HK-2 (cell line): ENCODE results near the gene MAT2A.
"Not testable (repeated sequence)": the region's sequence is repeated elsewhere in the genome, so short reads cannot be mapped to it uniquely, and the experiment has no call there.

Source experiments
- DNase-seq: peaks from one replicate; pipeline ENCODE4 v3.0.0-alpha.2; 2018; ENCODE audit not compliant: unreplicated experiment

MAT2A gene

DNA sequence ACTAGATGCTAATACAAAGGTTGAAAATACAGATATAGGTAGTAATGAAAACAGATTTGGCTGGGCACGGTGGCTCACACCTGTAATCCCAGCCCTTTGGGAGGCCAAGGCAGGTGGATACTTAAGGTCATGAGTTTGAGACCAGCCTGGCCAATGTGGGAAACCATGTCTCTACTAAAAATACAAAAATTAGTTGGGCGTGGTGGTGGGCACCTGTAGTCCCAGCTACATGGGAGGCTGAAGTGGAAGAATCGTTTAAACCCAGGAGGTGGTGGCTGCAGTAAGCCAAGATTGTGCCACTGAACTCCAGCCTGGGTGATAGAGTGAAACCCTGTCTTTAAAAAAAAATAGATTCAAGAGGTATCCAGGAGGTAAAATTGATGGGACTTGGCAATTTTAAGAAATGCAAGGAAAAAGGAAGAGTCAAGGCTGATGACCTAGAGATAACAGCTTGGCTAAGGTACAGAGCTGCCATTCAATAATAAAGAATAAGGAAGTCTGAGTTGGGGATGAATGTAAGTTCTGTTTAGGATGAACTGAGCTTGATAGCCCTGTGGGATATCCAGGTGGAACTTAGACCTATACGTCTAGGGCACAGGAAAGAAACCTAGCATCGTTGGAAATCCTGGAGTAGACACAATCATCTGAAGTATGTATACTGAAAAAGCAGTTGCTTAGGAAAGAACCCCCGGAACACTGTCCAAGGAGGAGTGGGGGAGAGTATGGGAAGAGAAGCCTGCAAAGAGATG is 9.1 kb downstream of the MAT2A start:
- no peak for DNase-seq

DNA sequence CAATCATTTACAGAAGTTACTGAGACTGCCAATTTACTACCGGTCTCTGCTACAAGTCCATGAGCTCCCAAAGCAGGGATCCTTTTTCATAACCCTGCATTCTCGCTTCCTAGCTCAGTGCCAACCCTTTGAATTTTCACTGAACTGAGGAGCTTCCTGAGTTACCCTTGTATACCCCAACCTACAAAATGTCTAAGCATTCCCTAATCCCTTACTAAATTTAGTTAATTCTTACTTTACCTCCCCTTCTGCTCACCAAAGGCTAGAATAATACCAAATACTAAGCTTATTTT is 9.6 kb downstream of the MAT2A start:
- DNase-seq = no peak

DNA sequence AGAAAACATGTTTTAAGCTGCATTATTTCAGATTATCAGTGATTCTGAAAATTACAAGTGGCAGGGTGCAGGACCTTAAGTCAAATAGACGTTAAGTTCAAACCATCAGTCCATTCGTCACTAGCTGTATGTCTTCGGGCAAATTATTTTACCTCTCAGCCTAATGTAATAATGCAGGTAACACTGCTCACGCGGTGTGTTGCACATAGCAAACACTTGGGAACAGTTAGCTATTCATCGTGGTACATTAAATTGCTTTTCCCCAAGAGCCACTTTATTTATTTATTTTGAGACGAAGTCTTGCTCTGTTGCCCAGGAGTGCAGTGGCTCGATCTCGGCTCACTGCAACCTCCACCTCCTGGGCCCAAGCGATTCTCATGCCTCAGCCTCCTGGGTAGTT is 10.1 kb downstream of the MAT2A start:
- no peak for DNase-seq

DNA sequence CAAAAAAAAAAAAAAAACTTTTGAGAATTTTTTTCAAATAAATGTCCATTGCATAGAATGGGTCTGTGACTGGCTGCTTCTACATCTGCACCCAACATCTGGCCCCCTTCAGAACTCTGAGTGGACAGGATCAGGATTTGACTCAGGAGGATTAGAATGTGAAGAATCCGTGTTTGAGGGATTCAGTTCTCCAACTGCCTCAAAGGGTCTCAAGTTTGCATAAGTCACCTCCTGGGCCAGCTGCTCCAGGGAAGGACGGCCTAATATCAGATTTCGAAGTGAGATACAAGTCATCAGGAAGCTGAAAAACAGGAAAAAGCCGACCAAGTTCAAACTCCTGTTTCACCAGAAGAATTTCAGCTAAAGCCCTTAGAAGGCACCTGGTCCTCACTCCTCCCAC is 10.9 kb downstream of the MAT2A start:
- no peak for DNase-seq

DNA sequence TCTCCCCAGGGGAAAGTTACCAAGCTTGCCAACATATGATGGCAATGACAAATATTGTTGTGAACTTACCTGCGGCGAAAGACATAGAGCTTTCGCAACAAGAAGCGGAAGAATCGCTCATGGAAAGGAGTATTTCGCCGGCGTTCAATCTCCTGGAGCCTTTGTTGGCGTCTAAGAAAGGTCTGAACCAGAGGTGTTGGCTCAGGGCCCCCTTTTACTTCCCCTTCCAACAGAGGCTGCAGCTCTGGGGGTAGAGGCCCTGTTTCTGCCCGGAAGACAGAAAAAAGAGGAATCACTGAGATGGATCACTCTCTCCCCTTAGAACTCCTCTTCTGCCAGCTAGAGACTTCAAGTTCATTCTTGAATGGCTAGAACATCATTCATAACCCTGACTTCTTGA is 11.5 kb downstream of the MAT2A start:
- DNase-seq = no peak

DNA sequence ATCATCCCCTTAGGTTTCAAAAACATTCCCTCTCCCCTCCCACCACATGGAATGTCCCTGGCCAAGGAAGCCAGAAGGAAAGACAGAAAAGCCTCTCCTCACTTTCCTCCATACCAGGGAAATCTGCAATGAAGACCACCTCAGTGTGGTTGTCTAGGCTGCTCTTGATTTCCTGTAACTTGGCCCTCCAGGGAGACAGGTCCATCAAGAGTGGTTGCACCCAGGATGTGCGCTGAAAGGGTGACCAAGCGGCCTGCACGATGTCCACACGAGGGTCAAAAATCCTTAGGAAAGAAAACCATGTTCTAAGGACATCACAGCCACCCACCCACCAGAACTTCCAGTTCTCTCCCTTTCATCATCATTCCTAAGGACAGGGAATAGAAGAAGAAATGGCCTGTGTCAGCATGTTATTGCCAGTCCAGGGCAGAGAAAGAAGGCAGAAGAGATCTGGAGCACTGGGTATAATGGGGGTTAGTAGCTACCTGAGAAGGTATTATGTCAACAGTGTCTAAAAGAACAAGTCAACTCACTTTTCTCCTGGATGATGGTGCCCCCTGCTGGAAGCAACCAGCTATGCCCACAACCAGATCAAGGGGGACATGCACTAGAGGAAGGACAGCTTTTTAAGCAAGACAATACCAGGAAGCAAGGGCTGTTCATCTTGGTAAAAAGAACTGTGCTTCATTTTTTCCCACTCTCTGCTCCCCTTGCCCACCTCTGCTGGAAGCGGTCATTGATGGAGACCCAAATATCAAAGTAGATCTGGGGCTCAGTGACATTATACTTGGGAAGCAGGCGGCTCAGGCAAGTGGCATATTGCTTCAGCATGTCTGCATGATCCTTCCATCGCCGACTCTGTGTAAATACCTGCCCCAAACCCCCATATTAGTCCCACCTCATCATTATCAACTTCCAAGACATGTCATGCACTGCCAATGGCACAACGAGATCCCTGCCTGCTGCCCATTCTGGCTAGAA is 13.0 kb downstream of the MAT2A start:
- DNase-seq = peak; percentile 80

DNA sequence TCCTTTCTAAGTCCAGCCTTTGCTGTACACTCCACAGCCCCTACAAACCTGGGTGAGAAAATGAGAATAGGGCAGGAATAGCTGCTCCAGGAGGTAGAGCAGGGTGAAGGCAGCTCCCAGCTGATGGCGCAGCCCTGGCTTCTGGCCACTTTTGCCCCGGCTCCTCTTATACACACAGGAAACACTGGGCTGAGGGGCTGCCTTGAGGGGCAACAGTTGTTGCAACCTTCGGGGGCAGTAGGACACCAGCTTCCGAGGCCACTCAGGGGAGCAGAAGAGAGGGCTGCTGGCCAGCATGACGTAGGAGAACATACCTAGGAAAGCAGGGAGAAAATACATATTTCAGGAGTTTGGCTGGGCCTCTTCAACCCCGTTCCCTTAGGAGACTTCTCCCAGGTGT is 14.2 kb downstream of the MAT2A start:
- no peak for DNase-seq

DNA sequence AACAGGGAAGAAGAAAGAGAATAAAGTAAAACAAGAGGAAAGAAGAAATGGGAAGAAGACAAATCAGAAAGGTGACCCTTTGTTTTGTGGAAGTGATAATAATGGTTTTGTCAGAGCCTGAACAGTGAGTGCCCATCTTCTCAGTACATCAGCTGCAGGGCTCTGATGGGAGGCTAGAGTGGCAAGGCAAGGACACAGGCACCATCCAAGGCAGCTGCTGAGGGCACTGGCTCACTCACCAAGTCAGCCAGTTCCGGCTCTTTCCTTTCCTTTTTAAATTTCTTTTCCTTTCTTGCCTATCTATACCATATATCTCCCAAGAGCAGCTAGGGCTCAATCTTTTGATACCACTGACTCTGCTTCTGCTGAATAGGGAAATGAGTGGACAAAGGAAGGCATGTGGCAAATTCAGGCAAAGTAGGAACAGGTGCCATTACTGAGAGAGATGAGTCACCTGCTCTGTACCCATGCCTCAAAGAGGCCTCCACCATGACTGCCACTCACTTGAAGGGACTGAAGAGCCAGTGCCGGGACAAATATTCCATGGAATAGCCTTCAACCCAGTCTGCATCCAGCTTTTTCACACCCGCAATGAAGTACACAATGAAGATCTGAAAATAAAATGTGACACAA is 16.1 kb downstream of the MAT2A start:
- DNase-seq = no peak

DNA sequence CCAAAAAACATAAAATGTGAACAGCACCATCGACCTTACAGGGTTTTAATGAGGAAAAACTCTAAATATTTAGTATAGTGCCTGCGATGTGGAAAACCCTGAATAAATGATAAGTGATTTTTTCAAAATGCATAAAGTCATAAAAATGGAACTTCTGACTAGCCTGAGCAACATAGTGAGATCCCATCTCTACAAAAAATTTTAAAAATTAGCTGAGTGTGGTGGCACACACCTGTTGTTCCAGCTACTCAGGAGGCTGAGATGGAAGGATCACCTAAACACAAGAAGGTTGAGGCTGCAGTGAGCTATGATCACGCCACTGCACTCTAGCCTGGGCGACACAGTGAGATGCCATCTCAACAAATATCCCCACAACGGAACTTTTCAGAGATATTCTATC is 18.2 kb downstream of the MAT2A start:
- DNase-seq = no peak

DNA sequence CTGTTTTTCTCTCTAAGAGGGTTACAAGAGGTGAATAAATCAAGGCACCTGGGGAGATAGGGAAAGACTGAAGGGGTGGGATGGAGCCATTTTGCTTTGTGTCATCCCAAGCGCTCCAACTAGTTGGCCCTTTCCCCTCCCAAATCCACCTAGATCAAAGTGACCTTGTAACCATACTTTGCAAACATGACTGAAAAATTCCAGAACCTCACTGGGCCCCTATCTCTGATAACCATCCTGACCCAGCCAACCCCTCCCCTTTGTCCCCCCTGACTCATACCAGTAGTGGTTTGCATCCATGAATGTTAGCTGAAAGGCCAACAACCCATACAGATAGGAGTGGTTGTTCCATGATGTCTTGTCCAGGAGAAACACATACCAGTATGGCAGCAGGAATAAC is 19.2 kb downstream of the MAT2A start:
- no peak for DNase-seq

DNA sequence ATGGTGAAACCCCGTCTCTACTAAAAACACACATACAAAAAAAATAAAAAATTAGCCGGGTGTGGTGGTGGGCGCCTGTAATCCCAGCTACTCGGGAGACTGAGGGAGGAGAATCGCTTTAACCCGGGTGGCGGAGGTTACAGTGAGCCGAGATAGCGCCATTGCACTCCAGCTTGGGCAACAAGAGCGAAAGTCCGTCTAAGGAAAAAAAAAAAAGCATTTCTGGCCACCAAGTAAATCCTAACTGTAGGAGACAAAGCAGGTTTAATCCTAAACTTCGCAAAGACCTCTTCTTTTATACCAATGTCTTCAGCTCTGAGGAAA is 21.4 kb downstream of the MAT2A start:
- DNase-seq = not testable (repeated sequence)

DNA sequence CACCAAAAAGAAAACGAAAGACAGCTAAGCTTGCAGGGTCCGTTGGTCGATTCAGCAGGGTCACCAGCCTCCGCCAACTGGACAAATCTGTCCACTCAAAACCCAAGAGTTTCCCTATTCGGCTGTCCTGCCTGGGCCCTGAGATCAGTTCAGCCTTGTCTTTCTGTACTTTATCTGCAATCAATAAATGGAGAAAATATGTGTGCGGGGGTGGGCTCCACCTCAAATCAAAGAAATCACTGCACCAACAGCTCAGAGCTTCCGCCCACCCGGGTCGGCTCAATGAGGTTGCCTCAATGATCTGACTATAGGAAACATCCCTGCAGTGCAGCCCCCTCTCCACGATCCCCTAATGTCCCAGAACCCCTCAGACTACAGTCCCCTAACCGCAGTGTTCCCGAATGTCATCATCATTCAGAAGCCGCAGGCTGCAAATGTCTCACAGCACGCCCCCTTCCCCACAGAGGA is 21.9 kb downstream of the MAT2A start:
- no peak for DNase-seq

DNA sequence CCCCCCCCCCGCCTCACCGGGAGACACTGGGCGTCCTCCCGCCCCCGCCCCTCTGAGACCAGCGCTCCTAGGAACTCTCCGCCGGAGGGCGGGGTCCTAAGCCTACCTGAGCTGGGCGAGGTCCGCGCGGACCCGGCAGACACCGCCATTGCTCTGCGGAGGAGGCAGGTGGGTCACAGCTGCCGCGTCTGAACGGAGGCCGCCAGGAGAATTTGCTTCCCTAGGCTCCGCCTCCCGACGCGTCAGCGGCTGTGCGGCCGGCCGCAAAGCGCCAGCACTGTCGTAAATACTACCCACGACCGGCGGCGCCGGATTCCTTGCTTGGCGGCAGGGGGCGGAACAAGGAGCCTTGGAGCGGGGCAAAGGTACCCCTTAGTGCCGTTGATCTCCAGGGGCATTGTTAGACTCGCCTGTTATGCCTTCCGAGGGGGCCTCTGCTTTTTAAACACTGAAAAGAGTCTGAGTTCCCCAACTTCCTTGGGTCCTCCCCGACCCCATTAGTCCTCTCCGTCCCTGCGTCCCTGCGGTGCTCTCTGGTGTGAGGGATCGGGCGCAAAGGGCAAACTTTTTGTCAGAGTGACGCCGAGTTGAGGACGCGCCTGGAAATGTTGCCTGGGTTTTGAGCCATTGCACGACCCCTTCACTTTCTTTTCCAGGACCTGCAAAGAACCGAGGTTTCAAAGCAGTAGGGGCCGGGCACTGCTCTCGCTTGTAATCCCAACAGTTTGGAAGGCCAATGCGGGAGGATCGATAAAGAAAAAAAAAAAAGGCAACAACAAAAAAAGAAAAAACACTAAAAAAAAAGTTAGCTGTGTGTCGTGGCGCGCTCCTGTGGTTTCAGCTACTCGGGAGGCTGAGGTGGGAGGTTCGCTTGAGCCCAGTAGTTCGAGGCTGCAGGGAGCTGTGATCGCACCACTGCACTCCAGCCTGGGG is 22.6 kb downstream of the MAT2A start, which contains the start of gene GGCX:
TSS of gene GGCX (minus strand) at position 214 of the 933 bp plus-strand sequence. CDS start at position 149, 65 bp downstream.
- peak; percentile 94 for DNase-seq

DNA sequence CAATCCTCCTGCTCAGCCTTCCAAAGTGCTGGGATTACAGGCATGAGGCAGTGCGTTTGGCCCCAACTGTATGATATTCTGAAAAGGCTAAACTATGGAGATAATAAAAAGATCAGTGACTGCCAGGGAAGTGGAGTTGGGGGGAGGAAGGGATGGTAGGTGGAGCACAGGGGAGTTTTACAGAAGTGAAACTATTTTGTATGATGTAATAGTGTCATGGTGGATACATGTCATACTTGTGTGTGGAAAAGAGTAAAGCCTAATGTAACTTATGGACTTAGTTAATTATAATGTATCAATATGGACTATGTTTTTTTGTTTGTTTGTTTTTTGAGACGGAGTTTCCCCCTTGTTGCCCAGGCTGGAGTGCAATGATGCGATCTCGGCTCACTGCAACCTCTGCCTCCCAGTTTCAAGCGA is 25.2 kb downstream of the MAT2A start:
- DNase-seq = no peak

DNA sequence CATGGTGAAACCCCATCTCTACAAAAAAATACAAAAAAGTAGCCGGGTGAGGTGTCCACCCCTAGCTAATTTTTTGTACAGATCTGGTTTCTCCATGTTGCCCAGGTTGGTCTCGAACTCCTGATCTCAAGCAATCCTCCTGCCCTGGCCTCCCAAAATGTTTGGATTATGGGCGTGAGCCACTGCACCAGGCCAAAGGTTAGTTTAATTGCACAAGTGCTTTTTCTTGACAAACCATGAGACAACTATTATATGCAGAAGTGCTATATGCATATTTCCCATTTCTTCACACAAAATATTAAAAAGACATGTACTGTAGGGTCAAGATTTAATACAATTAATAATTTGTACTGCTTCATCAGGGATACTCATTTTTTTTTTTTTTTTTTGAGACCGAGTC is 27.3 kb downstream of the MAT2A start:
- DNase-seq = no peak

DNA sequence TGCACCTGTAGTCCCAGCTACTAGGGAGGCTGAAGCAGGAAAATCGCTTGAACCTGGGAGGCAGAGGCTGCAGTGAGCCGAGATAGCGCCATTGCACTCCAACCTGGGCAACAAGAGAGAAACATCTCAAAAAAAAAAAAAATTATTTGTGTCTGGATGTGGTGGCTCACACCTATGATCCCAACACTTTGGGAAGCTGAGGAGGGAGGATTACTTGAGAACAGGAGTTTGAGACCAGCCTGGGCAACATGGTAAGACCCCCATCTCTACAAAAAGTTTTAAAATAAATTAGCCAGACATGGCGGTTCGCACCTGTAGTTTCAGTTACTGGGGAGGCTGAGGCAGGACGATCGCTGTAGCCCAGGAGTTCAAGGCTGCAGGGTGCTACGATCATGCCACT is 36.8 kb downstream of the MAT2A start:
- DNase-seq = no peak

DNA sequence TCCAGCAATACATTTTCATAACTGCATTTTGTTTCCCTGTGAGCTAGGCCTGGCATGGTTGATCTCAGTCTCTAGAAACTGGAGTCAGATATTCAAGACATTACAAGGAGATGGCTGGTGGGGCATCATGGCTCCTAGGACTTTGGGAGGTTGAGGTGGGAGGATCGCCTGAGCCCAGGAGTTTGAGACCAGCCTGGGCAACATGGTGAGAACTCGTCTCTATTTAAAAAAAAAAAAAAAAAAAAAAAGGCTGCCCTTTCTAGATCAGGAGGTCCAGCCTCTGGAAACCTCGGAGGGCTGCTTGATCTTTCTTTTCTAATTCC is 38.1 kb downstream of the MAT2A start:
- no peak for DNase-seq

DNA sequence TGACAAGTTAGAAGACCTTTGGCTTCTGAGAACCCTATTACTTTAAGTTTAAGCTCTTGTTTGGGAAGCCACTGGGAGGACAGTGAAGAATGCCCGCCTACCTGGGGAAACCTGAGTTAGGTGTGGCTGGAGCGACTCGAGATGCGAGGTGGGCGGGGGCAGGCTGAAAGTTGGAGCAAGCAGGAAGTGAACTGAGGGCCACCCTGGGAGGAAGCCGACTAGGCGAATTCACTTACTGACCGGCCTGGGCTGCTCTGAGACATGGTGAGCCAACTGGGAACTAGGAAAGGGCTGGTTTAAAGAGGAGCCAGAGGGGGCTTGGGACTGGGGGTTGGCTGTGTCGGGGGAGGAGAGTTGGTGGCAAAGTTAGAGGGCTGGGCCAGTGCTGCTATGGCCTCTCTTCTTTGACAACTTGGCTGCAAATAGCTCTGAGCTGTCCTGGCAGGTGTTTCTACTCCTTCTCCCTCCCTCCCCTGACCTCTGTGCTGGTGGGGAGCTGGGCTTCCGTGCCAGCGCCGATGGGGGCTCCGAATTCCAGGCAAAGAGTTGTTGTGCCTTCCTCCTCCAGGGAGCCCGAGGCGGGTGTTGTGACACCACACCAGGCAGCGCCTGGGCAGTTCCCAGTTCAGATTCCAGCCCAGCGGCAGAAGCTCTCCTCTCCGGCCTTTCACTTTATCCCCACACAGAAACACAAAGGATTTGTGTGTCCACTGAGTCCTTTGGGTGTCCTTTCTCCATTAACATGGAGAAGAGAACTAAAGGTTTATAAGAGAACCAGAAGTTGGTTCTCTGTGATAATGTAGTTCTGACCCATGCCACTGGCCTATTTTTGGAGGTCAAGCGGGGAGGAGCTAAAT is 38.6 kb downstream of the MAT2A start, which contains the start of gene VAMP8:
TSS of gene VAMP8 (plus strand) at position 201 of the 857 bp plus-strand sequence. CDS start at position 262, 61 bp downstream.
- peak; percentile 70 for DNase-seq

DNA sequence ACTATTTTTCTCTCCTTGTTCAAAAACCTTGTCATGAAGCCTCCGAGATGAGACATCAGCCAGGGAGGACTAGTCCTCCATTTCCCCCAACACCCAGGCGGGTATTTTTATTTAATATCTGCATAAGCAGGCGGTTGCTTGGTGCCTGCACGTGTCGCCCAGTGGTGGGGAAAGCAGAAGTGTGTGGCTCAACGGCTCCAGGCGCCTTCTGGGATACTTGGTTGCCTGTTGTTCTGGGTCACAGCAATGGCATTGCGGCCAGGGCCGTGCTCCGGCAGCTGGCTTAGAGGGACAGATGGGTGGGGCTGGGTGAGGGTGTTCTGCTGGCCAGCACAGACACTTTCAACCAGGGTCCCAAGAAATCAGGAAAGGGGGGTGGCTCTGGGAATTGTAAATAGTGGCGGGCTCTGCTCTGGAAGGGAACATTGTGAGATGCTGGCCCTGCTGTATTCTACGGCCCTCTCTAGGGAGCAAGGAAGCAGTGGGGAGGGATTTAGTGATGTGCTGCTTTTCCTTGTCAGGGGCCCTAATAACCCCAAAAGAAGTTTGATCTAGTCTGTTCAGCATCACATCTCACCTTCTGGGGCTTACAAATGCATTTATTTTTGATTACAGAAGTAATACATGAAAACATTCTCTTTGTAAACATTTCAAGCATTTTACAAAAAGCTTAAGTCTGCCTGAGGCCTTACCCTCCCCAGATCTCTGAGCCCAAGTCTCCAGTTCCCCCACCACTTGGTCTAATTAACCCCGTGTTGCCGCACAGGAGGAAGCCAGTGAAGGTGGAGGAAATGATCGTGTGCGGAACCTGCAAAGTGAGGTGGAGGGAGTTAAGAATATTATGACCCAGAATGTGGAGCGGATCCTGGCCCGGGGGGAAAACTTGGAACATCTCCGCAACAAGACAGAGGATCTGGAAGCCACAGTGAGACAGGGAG is 39.5 kb downstream of the MAT2A start:
- no peak for DNase-seq
